HG03442 (cell line): ENCODE measurements around the gene KYNU.
"Not testable (repeated sequence)": the region's sequence is repeated elsewhere in the genome, so short reads cannot be mapped to it uniquely, and the experiment has no call there.

Source experiments
- ATAC-seq: cut with Tn5 transposase; IDR thresholded peaks from one replicate; pipeline ENCODE4 v1.9.1; 2021; ENCODE audit warnings: mild to moderate bottlenecking, moderate library complexity; ENCODE audit not compliant: unreplicated experiment

KYNU gene

DNA sequence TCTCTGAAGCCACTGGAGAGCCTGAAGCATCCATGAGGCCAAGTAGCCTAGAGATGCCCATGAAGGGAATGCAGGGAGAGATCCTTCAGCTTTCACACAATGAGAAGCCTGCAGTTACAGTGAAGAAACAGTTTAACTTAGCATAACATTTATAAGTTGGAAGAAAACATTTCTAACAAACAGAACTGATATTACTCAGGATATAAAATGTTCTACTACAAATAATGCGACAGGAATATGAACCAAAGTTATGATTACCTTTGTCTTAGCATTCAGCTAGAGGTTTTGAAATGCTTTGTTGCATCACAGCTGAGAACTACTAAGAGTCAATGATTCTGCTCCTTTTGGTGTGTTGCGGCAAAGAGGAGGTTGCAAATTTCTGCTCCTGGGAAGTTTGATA is 6.9 kb upstream of the KYNU start:
- ATAC-seq = no peak

DNA sequence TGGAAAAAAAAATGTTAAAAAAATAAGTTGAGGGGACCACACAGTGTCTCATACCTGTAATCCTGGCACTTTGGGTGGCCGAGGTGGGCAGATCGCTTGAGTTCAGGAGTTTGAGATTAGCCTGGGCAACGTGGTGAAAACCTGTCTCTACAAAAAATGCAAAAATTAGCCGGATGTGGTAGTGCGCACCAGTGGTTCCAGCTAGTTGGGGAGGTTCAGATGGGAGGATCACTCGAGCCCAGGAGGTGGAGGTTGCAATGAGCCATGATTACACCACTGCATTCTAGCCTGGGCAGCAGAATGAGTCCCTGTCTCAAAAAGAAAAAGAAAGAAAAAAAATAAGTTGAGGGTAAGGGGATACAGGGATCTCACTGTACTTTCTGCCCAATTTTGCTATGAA is 6.1 kb upstream of the KYNU start:
- no peak for ATAC-seq

DNA sequence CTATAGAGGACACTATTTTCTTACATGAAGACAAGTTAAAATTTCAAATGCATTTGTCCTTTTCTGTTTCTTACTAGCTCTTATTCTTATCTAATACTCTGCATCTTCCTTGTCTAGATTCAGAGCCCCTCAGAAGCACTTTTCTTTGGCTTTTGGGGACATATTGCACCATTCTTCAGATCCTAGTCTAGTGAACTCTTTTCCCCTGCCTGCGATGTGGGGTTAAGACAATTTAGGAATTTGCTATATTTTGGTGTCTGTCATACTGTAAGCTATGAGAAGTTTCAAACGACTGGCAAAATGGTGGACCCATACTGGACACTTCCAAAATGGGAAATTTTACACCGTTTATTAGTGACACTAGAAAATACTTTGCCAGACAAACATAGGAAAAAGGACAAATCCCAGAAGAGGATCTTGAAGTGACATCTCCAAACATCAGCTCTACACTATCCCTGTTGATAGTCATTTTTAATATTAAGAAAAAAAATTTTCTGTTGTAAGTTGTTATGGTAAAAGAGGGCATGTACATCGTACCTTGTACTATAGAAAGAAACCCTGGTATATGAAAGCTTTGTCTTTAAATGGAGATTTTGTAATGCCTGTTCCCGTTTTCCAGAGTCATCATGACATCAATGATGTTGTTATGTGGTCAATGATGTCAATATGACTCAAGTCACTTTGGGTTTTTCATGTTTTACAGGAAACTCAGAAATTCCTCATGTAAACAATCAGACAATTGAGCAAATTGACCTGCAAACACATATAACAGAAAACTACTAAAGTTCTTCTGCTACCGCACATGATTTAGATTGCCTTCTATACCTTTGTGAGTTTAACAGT is 4.4 kb upstream of the KYNU start:
- ATAC-seq = no peak

DNA sequence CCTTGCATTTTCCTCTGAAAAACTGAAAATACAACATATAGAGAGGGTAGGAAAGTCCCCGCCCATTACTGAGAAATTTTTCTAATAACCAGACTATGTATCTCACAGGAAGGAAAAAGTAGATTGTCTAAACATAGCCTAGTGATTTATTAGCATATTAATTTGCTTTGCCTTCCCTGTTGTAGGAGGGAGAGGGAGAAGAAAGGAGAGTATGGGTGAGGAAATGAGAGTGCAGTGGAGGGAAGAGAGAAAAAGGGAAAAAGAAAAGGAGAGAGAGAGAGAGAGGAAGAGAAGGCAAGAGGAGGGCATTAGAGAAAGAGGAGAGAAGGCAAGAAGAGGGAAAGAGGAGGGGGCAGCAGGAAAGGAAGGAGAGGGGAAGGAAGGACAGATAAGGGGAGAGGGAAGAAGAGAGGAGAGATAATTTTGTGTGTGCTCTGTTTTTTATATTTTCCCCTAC is 3.6 kb upstream of the KYNU start:
- no peak for ATAC-seq

DNA sequence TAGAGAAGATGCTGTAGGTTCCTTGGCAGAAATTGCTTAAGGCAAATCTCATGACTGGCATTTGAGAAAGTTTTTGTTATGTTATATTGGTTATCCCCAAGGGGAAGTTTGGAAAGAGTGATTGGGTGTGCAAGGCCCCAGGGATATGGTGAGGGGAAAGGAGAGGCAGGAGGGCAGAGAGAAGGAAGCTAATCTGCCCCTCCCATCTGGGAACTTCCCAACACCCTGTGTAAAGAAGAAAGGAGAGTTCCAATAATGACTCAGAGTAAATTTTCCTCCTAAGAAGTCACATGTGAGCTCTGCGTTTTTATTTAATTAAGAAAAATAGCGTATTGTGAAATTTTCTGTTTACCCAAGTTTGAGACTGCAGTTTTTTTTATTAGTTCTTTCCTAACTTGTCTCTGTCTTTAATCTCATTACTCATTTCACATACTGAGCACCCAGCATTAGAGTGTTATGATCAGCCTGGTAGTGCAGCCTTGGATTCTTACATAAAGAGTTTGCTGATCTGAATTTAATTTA is 3.1 kb upstream of the KYNU start:
- ATAC-seq = no peak

GRCh38 chr2:142875010-142875409 is 2.5 kb upstream of the KYNU start:
- ATAC-seq = no peak

- ATAC-seq = no peak
Measured at GRCh38 chr2:142875652-142876051, 1.8 kb upstream of the KYNU start.

GRCh38 chr2:142876423-142876822 is 1.0 kb upstream of the KYNU start:
- ATAC-seq = no peak

DNA sequence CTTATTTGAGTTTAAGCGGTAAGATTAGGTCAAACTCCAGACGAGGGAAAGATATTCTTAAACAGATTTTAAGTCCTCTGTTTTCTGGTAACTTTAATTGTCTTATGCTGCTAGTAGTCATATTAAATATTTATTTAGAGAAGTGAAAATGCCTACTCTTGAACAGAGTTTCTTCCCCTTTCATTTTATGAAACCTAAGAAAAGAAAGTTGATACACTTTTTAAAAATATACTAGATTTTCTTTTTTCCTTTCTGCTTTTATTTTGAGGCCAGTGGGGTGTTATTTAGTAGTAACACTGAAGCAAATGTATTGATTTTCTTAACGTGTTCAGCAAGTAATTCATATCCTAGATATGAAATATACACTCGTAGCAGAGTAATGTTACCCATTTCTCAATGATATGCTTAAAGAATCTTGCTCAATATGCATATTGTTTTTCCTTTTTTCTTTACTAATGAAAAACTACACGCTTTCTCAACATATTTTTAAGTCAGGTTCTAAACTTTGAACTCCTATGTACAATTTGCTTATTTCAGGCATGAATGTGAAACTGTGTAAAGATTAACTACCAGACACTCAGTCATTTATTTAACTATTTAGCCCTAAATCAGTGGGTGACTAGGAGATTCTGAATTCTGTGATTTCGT is 691 bp downstream of the KYNU start:
- peak; percentile 23 for ATAC-seq

DNA sequence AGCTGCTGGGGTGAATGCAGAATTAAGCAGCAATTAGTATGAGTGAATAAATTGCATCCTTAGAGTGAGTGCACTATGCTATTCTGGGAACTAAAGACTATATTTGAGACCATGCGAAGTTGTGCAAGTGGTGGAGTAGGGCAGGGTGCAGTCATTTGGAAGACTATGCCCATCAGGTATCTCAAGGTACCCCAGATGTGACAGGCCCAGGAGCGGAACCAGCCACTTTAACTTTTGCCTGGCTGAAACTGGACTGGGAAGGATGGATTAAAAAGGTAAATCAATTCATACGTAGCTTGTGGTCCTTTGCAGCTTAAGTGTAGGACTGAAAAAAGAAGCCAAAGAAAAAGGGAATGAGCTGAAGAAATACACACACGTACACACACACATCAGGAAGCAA is 1.7 kb downstream of the KYNU start:
- no peak for ATAC-seq

DNA sequence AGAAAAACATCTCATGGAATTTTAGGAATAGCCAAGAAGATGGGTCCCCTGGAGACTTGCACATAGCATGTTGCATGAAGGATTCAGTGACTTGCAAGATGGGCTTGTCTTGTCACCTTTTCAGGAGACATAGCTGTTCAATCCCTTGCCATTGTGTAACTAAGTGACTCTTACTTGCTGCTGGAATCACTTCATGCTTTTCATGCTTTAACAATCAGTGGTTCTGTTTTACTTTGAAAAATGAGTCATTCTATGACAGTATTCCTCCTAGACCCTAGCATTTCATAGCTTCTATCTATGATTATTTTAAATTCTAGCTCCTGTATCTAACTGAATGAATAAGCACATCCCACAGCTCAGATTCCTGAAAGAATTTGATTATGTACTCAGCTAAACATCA is 2.8 kb downstream of the KYNU start:
- ATAC-seq = no peak

GRCh38 chr2:142881619-142882018 is 4.2 kb downstream of the KYNU start:
- no peak for ATAC-seq

DNA sequence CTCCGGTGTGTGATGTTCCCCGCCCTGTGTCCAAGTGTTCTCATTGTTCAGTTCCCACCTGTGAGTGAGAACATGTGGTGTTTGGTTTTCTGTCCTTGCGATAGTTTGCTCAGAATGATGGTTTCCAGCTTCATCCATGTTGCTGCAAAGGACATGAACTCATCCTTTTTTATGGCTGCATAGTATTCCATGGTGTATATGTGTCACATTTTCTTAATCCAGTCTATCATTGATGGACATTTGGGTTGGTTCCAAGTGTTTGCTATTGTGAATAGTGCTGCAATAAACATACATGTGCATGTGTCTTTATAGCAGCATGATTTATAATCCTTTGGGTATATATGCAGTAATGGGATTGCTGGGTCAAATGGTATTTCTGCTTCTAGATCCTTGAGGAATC is 5.0 kb downstream of the KYNU start:
- ATAC-seq = not testable (repeated sequence)

GRCh38 chr2:142883526-142883925 is 6.1 kb downstream of the KYNU start:
- no peak for ATAC-seq

DNA sequence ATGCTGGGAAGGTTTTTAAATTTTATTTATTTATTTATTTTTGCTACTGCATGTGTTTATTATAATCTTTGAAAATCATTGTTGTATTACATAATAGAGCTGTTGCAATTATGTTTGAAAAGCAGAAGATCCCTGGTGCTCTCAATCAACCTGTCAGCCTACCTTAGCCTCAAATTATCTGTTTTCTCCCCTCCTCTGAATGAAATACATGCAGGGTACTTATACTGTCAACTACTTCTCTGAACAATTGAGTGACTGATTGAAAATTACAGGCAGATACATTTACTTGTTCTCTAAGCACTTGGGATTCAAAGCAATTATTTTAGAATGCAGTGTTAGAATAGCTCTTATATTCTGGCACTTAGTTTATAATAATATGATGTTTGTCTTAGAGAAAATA is 8.1 kb downstream of the KYNU start:
- no peak for ATAC-seq

DNA sequence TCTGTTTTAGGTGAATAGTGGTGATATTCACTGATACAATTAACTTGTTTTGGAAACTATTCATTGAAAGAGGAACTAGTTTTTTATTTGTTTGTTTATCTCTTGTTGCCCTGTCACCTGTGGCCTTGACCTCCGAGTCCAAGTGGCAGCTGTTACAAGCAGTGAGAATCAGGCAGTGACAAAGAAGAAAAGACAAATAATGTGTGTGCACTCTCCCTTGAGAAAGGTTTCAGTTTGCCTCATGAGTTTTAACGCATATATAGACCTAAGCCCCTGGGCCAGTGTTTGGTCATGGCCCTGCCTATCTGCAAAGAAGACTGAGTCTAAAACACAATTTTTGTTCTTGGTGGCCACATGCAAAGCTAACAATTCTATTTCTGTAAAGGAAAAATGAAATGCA is 15.3 kb downstream of the KYNU start:
- peak; percentile 99 for ATAC-seq

DNA sequence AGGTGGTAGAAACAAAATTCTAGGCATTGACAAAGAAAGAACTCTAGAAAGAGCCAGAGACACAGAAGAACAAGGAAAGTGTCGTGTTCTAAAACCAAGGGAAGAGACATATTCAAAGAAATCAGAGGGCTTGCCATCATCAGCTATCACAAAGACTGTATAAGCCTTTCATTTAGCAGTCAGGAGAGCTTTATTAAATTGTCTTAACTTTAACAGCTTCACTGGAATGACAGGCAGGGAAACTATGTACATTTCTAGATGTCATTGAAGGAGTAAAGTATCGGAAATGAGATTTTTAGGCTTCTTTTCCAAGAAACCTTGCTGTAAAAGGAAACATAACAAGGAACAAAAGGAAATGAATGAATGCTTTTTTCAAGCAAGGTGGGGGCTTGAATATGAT is 15.8 kb downstream of the KYNU start:
- ATAC-seq = no peak

GRCh38 chr2:142897807-142898206 is 20.3 kb downstream of the KYNU start:
- no peak for ATAC-seq

DNA sequence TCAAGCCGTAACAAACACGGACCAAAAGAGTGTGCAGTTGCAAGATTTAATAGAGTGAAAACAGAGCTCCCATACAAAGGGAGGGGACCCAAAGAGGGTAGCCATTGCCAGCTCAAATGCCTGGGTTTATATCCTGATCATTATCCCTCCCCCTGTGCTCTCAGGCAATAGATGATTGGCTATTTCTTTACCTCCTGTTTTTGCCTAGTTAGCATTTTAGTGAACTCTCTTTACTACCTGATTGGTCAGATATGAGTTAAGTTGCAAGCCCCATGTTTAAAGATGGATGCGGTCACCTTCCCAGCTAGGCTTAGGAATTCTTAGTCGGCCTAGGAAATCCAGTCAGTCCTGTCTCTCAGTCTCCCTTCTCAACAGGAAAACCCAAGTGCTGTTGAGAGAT is 22.9 kb downstream of the KYNU start:
- not testable (repeated sequence) for ATAC-seq

GRCh38 chr2:142901780-142902179 is 24.3 kb downstream of the KYNU start:
- ATAC-seq = no peak

GRCh38 chr2:142903726-142904125 is 26.3 kb downstream of the KYNU start:
- not testable (repeated sequence) for ATAC-seq

DNA sequence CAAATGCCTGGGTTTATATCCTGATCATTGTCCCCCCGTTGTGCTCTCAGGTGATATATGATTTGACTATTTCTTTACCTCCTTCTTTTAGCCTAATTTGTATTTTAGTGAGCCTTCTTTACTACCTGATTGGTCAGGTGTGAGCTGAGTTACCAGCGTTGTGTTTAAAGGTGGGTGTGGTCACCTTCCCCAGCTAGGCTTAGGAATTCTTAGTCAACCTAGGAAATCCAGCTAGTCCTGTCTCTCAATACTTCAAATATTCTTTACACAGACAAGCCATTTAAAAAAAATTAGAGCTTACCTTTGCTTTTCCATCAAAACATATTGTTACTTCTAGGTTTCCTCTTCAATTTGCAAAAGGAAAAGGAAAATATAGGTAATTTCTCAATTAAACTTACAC is 30.2 kb downstream of the KYNU start:
- ATAC-seq = no peak
